Right cardiac atrium (tissue), 5 donors: Measurements from ENCODE around the gene RHOB. TPM values are rescaled to one million over a fixed set of nuclear protein-coding genes. Genes with fewer than 3 reads are reported as not detected.
"Not testable (repeated sequence)": the region's sequence is repeated elsewhere in the genome, so short reads cannot be mapped to it uniquely, and the experiment has no call there.

Experiments
- ATAC-seq, 2 donors: fragments of 200-7000 bp; cut with Tn5 transposase; one replicate each; pipeline versions ENCODE4 v1.8.0 to v1.9.1; 2020; ENCODE audit warnings: moderate library complexity in 2 of 2, mild to moderate bottlenecking in 1 of 2
- DNase-seq, 3 donors: peaks; one replicate each; pipeline ENCODE4 v3.0.0-alpha.2; 2020
- H3K27ac ChIP-seq: one replicate; pipeline ENCODE4 v1.5.1; 2013; ENCODE audit warnings: mild to moderate bottlenecking, low read length, control low read depth, moderate library complexity
- H3K27me3 ChIP-seq: one replicate; pipeline ENCODE4 v1.6.1; 2013; ENCODE audit not compliant: control insufficient read depth, insufficient read depth
- H3K4me1 ChIP-seq: one replicate; pipeline ENCODE4 v1.6.1; 2013; ENCODE audit warnings: low read length; ENCODE audit not compliant: control insufficient read depth, insufficient read depth
- H3K4me3 ChIP-seq: one replicate; pipeline ENCODE4 v1.5.1; 2013; ENCODE audit warnings: low read length, control low read depth
- H3K9me3 ChIP-seq: one replicate; pipeline ENCODE4 v1.6.1; 2013; ENCODE audit warnings: low read length; ENCODE audit not compliant: control insufficient read depth
- WGBS: extraction: QIAGEN DNeasy Blood & Tissue Kit; methylation state at CpG from one replicate; pipeline ENCODE4 v1.1.7; 2013; 5-methylcytosine and 5-hydroxymethylcytosine counted together
- intact Hi-C, 4 donors: fragments of 100-400 bp; cut with DNase I; formaldehyde crosslinking; loops; one replicate each; pipeline versions ENCODE4 v1.11.0 to v1.14.0; 2022 to 2023
- polyA plus RNA-seq: library from polyadenylated mRNA; stranded (reverse); fragments of 200-250 nt; gene quantifications from one replicate; pipeline ENCODE4 v1.2.3, GENCODE V29; 2013
- total RNA-seq, 4 donors: library from RNA; stranded (reverse); fragmentation: NEBNext Ultra II Directional; extraction: Animal tissue kit (Norgen Biotek cat#: 25700); gene quantifications; one replicate each; pipeline ENCODE4 v1.2.1, GENCODE V29; 2021
- donor health status: healthy with polysubstance abuse.
- donor health status: DM: no; HTN: yes; CAD: no.
- donor health status: DM: no; HTN: no; CAD: no.
- donor health status: DM: no; HTN: yes; CAD: no; lungs with severe emphysema.
- donor health status: DM: yes; HTN: yes; CAD: no.

The RHOB gene
- total and polyA plus RNA-seq, 5 donors, result 141 to 365 (median 225) TPM

- intact Hi-C loops, result no loop called here
- no peaks in the 10 kb centered on the region for H3K4me1 ChIP-seq
- H3K9me3 ChIP-seq, result no peaks in the 10 kb centered on the region
- H3K27me3 ChIP-seq, result no peaks in the 10 kb centered on the region
- DNase-seq (no peak), ATAC-seq (no peak)
- H3K4me3 ChIP-seq, result no peak overlapping the region
- no peak overlapping the region for H3K27ac ChIP-seq
Observed at GRCh38 chr2:20456116-20456571, 9.3 kb downstream of the RHOB start.

GRCh38 chr2:20456636-20457426 lies 10.0 kb downstream of the RHOB start:
- Histone ChIP-seq H3K27ac (no peak overlapping the region), H3K4me1 (no peaks in the 10 kb centered on the region), H3K9me3 (no peaks in the 10 kb centered on the region), H3K4me3 (no peak overlapping the region), H3K27me3 (no peaks in the 10 kb centered on the region)
- intact Hi-C loops, result no loop called here
- DNase-seq (no peak), ATAC-seq (peak in 1 of 2 donors; percentile 31)
- 83% methylated on average over 3 of the region's 3 CpGs for WGBS

GRCh38 chr2:20457661-20458630 lies 11.1 kb downstream of the RHOB start:
- Histone ChIP-seq H3K4me3 (no peak overlapping the region), H3K27me3 (no peaks in the 10 kb centered on the region), H3K4me1 (no peaks in the 10 kb centered on the region), H3K27ac (no peak overlapping the region), H3K9me3 (no peaks in the 10 kb centered on the region)
- ATAC-seq (no peak), DNase-seq (no peak)
- intact Hi-C loops, result no loop called here
- WGBS, result 95% methylated on average over 10 of the region's 10 CpGs

GRCh38 chr2:20458737-20459484 lies 12.0 kb downstream of the RHOB start:
- H3K27me3 ChIP-seq, H3K4me1 ChIP-seq, ATAC-seq, H3K9me3 ChIP-seq, H3K27ac ChIP-seq, H3K4me3 ChIP-seq, intact Hi-C loops, DNase-seq: not testable (repeated sequence)
- 88% methylated on average over 5 of the region's 5 CpGs for WGBS

- Histone ChIP-seq H3K27me3 (no peaks in the 10 kb centered on the region), H3K4me1 (no peaks in the 10 kb centered on the region), H3K27ac (no peak overlapping the region), H3K4me3 (no peak overlapping the region), H3K9me3 (no peaks in the 10 kb centered on the region)
- WGBS, result 93% methylated on average over 4 of the region's 4 CpGs
- ATAC-seq, result no peak
- intact Hi-C loops, result no loop called here
- DNase-seq, result no peak
Observed at GRCh38 chr2:20465716-20466394, 19.0 kb downstream of the RHOB start.

GRCh38 chr2:20467789-20468548 lies 21.1 kb downstream of the RHOB start:
- no peak for DNase-seq

GRCh38 chr2:20468549-20469500 lies 22.0 kb downstream of the RHOB start:
- Histone ChIP-seq H3K27me3 (no peaks in the 10 kb centered on the region), H3K4me1 (peaks cover 4% of the 10 kb centered on the region), H3K27ac (no peak overlapping the region), H3K4me3 (no peak overlapping the region), H3K9me3 (no peaks in the 10 kb centered on the region)
- ATAC-seq (no peak), DNase-seq (no peak)
- intact Hi-C loops, result no loop called here
- WGBS, result 92% methylated on average over 11 of the region's 11 CpGs

More at GRCh38 chr2:20467789-20468548, 21.1 kb downstream of the RHOB start:
- 94% methylated on average over 11 of the region's 11 CpGs for WGBS
- no peak overlapping the region for H3K4me3 ChIP-seq
- intact Hi-C loops, result no loop called here
- peaks cover 2% of the 10 kb centered on the region for H3K4me1 ChIP-seq
- no peaks in the 10 kb centered on the region for H3K27me3 ChIP-seq
- no peak for ATAC-seq
- no peaks in the 10 kb centered on the region for H3K9me3 ChIP-seq
- H3K27ac ChIP-seq, result no peak overlapping the region

- intact Hi-C loops, result no loop called here
- Histone ChIP-seq H3K4me1 (peaks cover 4% of the 10 kb centered on the region), H3K27me3 (no peaks in the 10 kb centered on the region), H3K4me3 (no peak overlapping the region), H3K9me3 (no peaks in the 10 kb centered on the region), H3K27ac (no peak overlapping the region)
- 95% methylated on average over 8 of the region's 8 CpGs for WGBS
- DNase-seq (no peak), ATAC-seq (no peak)
Observed at GRCh38 chr2:20469595-20469994, 22.7 kb downstream of the RHOB start.

- DNase-seq (no peak), ATAC-seq (no peak)
- Histone ChIP-seq H3K4me3 (no peak overlapping the region), H3K9me3 (no peaks in the 10 kb centered on the region), H3K27me3 (no peaks in the 10 kb centered on the region), H3K4me1 (peaks cover 8% of the 10 kb centered on the region), H3K27ac (no peak overlapping the region)
- 91% methylated on average over 6 of the region's 6 CpGs for WGBS
- intact Hi-C loops, result loop anchor here in 1 of 4 donors (10.0 kb wide), 1 partner anchor 55 kb away; no protein-coding TSS in a partner anchor
Observed at GRCh38 chr2:20470211-20470610, 23.3 kb downstream of the RHOB start.
